ENCODE measurements around the gene PAFAH1B1. TPM values are rescaled to one million over a fixed set of nuclear protein-coding genes. Genes with fewer than 3 reads are reported as not detected.

Gene PAFAH1B1
- total RNA-seq, 1 donor from 2014 or later = 60.8 TPM

- TF ChIP-seq CTCF (conservative IDR thresholded peaks at IDR 0.05; ENCODE audit: low read depth, low read length) = no peak
Measured at GRCh38 chr17:2710071-2710802, 116.8 kb downstream of the PAFAH1B1 start.

GRCh38 chr17:2710803-2711607 lies 117.6 kb downstream of the PAFAH1B1 start:
- TF ChIP-seq CTCF (conservative IDR thresholded peaks at IDR 0.05; ENCODE audit: low read depth, low read length) = no peak
- peak overlapping the region; percentile 72 for H3K4me3 ChIP-seq (ENCODE audit: low read depth, low read length)
- DNase-seq (ENCODE audit: low read depth) = peak; percentile 65

More at GRCh38 chr17:2710071-2710802, 116.8 kb downstream of the PAFAH1B1 start:
- DNase-seq (ENCODE audit: low read depth) = no peak
- peak overlapping the region; percentile 72 for H3K4me3 ChIP-seq (ENCODE audit: low read depth, low read length)

GRCh38 chr17:2711608-2712299 lies 118.3 kb downstream of the PAFAH1B1 start, which contains the start of gene CLUH:
CLUH (minus strand) TSS chr17:2711764; CDS start chr17:2711661, 103 bp downstream.
- no peak for TF ChIP-seq CTCF (conservative IDR thresholded peaks at IDR 0.05; ENCODE audit: low read depth, low read length)
- H3K4me3 ChIP-seq (ENCODE audit: low read depth, low read length) = peak within 1 kb of the TSS; percentile 72
- DNase-seq (ENCODE audit: low read depth) = peak; percentile 58

- no peak for TF ChIP-seq CTCF (conservative IDR thresholded peaks at IDR 0.05; ENCODE audit: low read depth, low read length)
- DNase-seq (ENCODE audit: low read depth) = no peak
- H3K4me3 ChIP-seq (ENCODE audit: low read depth, low read length) = peak overlapping the region; percentile 72
Measured at GRCh38 chr17:2712300-2713043, 119.0 kb downstream of the PAFAH1B1 start.

- DNase-seq (ENCODE audit: low read depth) = no peak
Measured at GRCh38 chr17:2713881-2714280, 120.4 kb downstream of the PAFAH1B1 start.

More at GRCh38 chr17:2713881-2714280, 120.4 kb downstream of the PAFAH1B1 start:
- no peak overlapping the region for H3K4me3 ChIP-seq (ENCODE audit: low read depth, low read length)
- TF ChIP-seq CTCF (conservative IDR thresholded peaks at IDR 0.05; ENCODE audit: low read depth, low read length) = no peak

Measured in epithelial cell of proximal tubule (primary cell).